ENCODE measurements around the gene CSRNP3.

The CSRNP3 gene

DNA sequence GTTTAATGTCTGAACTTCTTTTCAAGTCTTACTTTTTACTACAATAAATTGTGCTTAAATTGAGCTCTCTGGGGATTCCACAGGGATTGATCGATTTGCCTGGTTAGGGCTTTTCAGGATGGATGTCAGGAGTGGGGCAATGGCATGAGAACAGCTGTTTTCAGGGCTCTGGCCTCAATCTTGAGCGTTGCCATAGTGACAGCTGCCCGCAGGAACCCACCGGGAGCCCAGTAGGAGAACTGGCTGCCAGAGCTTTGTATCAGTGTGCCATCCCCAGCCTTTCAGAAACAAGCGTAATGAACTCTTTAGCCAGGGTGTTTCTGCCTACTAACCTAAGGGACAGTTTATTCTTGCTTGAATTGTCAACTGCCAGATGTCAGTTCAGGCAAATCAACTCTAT, 231.0 kb downstream of the CSRNP3 start:
- no peak for DNase-seq (ENCODE audit: low read depth)
- TF ChIP-seq, protein P1, sequence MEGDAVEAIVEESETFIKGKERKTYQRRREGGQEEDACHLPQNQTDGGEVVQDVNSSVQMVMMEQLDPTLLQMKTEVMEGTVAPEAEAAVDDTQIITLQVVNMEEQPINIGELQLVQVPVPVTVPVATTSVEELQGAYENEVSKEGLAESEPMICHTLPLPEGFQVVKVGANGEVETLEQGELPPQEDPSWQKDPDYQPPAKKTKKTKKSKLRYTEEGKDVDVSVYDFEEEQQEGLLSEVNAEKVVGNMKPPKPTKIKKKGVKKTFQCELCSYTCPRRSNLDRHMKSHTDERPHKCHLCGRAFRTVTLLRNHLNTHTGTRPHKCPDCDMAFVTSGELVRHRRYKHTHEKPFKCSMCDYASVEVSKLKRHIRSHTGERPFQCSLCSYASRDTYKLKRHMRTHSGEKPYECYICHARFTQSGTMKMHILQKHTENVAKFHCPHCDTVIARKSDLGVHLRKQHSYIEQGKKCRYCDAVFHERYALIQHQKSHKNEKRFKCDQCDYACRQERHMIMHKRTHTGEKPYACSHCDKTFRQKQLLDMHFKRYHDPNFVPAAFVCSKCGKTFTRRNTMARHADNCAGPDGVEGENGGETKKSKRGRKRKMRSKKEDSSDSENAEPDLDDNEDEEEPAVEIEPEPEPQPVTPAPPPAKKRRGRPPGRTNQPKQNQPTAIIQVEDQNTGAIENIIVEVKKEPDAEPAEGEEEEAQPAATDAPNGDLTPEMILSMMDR (IDR thresholded peaks at IDR 0.05; ENCODE audit: low read depth, low read length, missing control alignments) = no peak
- in situ Hi-C loops (cut with HindIII; ENCODE audit: low sequenced_read_pairs) = no loop called here
- H3K4me3 ChIP-seq (ENCODE audit: low read depth, low read length) = no peak overlapping the region

DNA sequence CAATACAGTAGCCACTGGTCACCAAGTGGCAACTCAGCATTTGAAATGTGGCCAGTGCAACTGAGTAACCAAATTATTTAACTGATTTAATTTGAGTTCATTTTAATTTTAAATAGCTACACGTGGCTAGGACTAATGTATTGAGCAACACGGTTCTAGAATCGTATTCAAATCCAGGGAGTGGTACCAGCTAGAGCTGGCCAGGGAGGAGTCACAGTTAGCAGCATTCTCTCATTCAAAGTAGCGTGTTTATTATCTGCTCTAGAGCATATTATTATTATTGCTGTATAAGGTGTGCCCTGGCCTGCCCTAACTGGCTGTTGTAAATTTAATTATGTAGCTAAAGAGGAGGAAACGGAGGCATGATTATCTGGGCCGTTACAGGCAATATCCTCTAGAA, 231.6 kb downstream of the CSRNP3 start:
- TF ChIP-seq, protein P1 (IDR thresholded peaks at IDR 0.05; ENCODE audit: low read depth, low read length, missing control alignments) = no peak
- no peak overlapping the region for H3K4me3 ChIP-seq (ENCODE audit: low read depth, low read length)
- DNase-seq (ENCODE audit: low read depth) = no peak
- in situ Hi-C loops (cut with HindIII; ENCODE audit: low sequenced_read_pairs) = no loop called here

DNA sequence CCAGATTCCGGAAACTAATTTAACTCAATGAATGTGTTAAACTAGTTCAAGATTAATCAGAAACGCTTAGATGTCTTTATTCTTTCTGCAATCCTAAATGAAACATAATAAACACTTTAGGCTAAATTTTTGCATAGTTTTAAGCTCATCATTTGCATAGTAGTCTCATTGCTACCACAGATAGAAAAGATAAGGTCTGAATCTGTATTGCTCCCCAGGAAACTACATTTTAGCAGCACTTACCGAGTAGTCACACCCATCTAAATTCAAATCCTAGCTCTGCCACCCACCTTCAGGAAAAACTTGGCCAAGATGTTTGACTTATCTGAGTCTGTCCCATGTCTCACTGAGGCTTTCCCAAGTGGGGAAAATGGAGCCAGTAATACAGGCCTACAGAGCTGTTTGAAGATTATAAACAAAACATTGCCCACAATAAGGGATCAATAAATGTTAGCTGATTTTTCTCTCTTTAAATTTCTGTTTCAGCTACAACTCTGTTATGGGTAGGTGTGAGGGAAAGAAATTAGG, 237.5 kb downstream of the CSRNP3 start:
- TF ChIP-seq, protein P1 (IDR thresholded peaks at IDR 0.05; ENCODE audit: low read depth, low read length, missing control alignments) = no peak
- no peak for DNase-seq (ENCODE audit: low read depth)
- H3K4me3 ChIP-seq (ENCODE audit: low read depth, low read length) = no peak overlapping the region
- in situ Hi-C loops (cut with HindIII; ENCODE audit: low sequenced_read_pairs) = no loop called here

DNA sequence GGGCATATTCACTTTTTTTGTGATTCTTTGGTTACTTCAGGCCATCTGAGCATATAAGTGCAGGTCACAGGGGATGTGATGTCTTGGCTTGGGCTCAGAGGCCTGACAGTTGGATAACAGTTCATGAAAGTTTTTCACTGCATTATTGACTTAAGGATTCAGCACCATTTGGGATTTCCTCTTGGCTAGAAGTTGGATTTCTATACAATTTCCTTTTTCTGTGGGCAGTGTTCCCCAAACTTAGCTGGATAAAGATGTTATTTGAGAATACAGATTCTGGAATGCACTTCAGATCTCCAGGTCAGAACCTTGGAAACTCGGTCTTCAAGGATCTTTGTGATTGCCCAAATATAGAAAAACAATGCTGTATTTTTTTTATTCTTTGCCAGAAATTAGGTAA, 246.6 kb downstream of the CSRNP3 start:
- no peak for DNase-seq (ENCODE audit: low read depth)
- H3K4me3 ChIP-seq (ENCODE audit: low read depth, low read length) = no peak overlapping the region
- in situ Hi-C loops (cut with HindIII; ENCODE audit: low sequenced_read_pairs) = no loop called here
- TF ChIP-seq, protein P1 (IDR thresholded peaks at IDR 0.05; ENCODE audit: low read depth, low read length, missing control alignments) = no peak

DNA sequence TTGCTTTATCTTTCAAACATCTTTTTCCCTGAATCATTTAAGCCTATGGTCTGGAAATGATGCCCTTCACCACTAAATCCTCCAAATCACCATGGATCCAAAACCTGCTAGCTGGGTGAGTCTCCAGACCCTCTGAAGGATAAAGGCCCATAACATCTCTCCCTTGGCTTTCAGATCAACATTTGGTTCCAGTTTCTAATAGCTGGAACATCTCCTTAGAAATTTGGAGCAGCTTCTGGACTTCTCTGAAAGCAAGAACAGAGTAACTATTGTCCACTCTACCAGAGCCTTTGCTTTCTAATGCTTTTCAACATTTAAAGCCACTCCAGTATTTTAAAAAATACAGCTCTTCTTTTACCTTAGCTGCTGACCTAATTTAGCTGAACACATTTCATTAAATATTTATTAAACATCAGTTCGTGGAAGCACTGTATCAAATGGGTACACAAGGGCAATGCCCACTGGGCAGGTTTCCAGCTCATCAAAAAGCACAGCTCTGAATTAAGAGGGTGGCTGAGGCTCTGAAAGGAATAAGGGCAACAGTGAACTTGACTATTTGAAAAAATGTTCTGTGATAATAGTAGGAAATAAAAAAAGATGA, 249.2 kb downstream of the CSRNP3 start:
- no peak for DNase-seq (ENCODE audit: low read depth)
- TF ChIP-seq, protein P1 (IDR thresholded peaks at IDR 0.05; ENCODE audit: low read depth, low read length, missing control alignments) = no peak
- no peak overlapping the region for H3K4me3 ChIP-seq (ENCODE audit: low read depth, low read length)
- in situ Hi-C loops (cut with HindIII; ENCODE audit: low sequenced_read_pairs) = no loop called here

DNA sequence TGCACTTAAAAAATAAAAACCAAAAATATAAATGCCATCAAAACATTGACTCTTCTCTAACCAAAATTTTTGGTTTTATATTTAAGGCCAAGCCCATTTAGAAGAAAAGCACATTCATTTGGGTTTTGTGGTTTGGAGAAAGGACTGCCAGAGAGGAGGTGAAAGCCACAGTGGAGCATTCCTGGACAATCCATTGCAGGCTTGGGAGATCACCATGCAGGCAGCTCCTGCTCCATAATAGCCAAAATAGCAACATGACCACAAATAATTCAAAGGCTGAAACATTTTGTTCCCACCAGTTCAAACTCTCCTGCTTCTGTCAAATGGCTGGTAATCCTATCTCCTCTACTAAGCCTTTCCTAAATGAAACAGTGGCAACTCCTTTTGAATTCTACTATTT, 251.0 kb downstream of the CSRNP3 start:
- no peak overlapping the region for H3K4me3 ChIP-seq (ENCODE audit: low read depth, low read length)
- peak; percentile 99 for DNase-seq (ENCODE audit: low read depth)
- in situ Hi-C loops (cut with HindIII; ENCODE audit: low sequenced_read_pairs) = no loop called here
- TF ChIP-seq, protein P1 (IDR thresholded peaks at IDR 0.05; ENCODE audit: low read depth, low read length, missing control alignments) = no peak

All from astrocyte of the cerebellum (primary cell).